Smooth muscle cell of the pulmonary artery (primary cell): Measurements from ENCODE around the gene APBB2. TPM values are rescaled to one million over a fixed set of nuclear protein-coding genes. Genes with fewer than 3 reads are reported as not detected.

Experiments
- total RNA-seq: library from RNA; depleted of rRNA; stranded (reverse); fragments of >200 nt; gene quantifications from 2 replicates; pipeline ENCODE4 v1.2.3, GENCODE V29; 2014

APBB2 gene
- total RNA-seq = 47.6 and 87.1 TPM in 2 replicates

GRCh38 chr4:41214136-41214824, at the start of gene APBB2:
APBB2 (minus strand) TSS chr4:41214542; CDS start chr4:41033254, 181,288 bp downstream.

DNA sequence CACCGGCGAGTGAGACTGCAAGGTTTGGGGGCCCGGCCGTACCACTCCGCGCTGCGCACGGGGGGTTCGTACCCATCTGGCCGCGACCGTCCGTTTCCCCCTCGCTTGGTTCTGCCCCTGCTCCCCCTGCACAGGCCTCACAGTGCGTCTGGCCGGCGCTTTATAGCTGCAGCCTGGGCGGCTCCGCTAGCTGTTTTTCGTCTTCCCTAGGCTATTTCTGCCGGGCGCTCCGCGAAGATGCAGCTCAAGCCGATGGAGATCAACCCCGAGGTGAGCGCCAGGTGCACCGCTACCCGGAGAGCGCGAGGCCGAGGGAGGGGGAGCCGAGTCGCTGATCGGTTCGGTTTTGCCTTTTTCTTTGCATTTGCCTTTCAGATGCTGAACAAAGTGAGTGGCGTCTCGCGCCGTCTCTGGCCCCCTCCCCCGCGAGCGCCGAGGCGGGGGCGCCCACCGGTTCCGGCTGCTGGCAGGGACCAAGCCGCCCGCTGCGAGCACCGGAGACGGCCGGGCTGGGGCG, 42.5 kb upstream of the APBB2 start, which contains the start of gene UCHL1:
TSS of gene UCHL1 (plus strand) at position 189 of the 517 bp plus-strand sequence. CDS start at position 238, 49 bp downstream.

Other genes starting within 250 kb of the APBB2 start
- gene UCHL1, start 42.4 kb upstream of the APBB2 start, total RNA-seq = 213 and 291 TPM in 2 replicates